Vagina (tissue), 2 donors: ENCODE data around the gene ITGA11. TPM values are rescaled to one million over a fixed set of nuclear protein-coding genes. Genes with fewer than 3 reads are reported as not detected.

ENCODE experiments used
- DNase-seq, 2 donors: peaks; one replicate each; pipeline ENCODE4 v3.0.0-alpha.2; 2017; ENCODE audit errors: extremely low spot score in 2 of 2
- H3K27ac ChIP-seq: fragments of 200-600 bp; sonication (generic); one replicate; pipeline ENCODE4 v1.5.1; 2019
- H3K27me3 ChIP-seq: fragments of 200-600 bp; sonication (generic); one replicate; pipeline ENCODE4 v1.5.1; 2019
- H3K36me3 ChIP-seq, 2 donors: fragments of 200-600 bp; sonication (generic); one replicate each; pipeline ENCODE4 v1.5.1; 2017 to 2019
- H3K4me1 ChIP-seq: fragments of 200-600 bp; sonication (generic); one replicate; pipeline ENCODE4 v1.5.1; 2019
- H3K4me3 ChIP-seq, 2 donors: fragments of 200-600 bp; sonication (generic); 1 replicate in 1 of 2; 2 replicates in 1 of 2; pipeline ENCODE4 v1.5.1; 2016 to 2019
- H3K9me3 ChIP-seq: fragments of 200-600 bp; sonication (generic); one replicate; pipeline ENCODE4 v1.5.1; 2019
- POLR2A ChIP-seq, 2 donors: fragments of 450-650 bp; IDR thresholded peaks; one replicate each; pipeline ENCODE4 v1.6.1; 2017; ENCODE audit warnings: antibody characterized with exemption in 2 of 2, mild to moderate bottlenecking in 2 of 2, moderate library complexity in 2 of 2
- POLR2AphosphoS5 ChIP-seq, 2 donors: sonication (generic); formaldehyde crosslinking; IDR thresholded peaks; one replicate each; pipeline ENCODE4 v1.9.0; 2017; ENCODE audit warnings: antibody characterized with exemption in 2 of 2, mild to moderate bottlenecking in 2 of 2, low read depth in 1 of 2; ENCODE audit not compliant: insufficient read depth in 1 of 2
- intact Hi-C: fragments of 100-400 bp; cut with DNase I; formaldehyde crosslinking; loops from one replicate; pipeline ENCODE4 v1.15.1; 2023
- total RNA-seq: library from RNA; depleted of rRNA; stranded (reverse); fragments of >200 nt; gene quantifications from one replicate; pipeline ENCODE4 v1.2.3, GENCODE V29; 2016
- TF ChIP-seq, protein P1 (sequence below), 3 experiments: fragments of 450-650 bp in 2 of 3; fragments of 200-600 bp in 1 of 3; sonication (generic) in 1 of 3; IDR thresholded peaks; one replicate each; pipeline ENCODE4 v1.5.1; 2017 to 2019; ENCODE audit warnings: antibody characterized with exemption in 3 of 3, mild to moderate bottlenecking in 2 of 3, moderate library complexity in 2 of 3

Gene ITGA11
- total RNA-seq, 1 donor from 2014 or later: 15.5 TPM

DNA sequence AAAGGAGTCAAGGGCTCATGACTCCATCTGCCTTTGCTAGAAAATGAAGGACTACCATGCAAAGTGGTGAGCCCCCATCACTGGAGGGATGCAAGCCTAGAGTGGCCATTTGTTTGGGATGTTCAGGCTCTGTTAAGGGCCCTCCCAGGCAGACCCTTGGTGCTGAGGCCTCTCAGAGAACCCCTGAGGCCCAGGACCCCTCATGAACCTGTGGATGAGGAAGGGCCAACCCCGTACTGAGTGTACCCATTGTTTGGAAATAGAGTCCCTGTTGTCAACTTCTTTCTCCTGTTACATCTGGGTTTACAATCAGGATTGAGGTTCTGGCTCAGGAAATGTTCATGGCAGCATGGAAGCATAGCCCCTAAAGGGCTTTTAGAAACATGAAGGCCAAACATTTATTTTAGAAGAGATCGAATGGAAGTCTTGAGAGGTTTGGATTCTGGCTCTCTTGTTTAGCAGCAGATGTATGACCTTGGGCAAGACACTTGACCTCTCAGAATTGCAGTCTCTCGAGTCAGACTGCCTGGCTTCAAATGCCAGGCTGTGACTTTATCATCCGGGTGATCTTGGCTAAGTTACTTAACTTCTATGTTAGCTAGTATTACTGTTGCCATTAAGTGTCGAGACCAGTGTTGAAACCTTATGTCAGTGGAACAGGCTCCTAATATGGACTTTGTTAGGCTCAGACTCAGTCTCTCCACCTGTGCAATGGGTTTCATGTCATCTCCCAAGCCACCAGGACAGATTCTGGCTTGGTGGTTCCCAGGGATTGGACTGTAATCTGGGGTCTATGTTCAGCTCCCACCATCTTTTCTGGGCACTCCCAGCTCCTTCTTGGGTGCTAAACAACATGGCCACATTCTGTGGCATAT, 12.4 kb downstream of the ITGA11 start:
- Histone ChIP-seq H3K27ac (peak overlapping the region; percentile 85), H3K9me3 (no peaks in the 10 kb centered on the region), H3K4me3 (no peak overlapping the region), H3K4me1 (peaks cover 62% of the 10 kb centered on the region), H3K36me3 (no peaks in the 10 kb centered on the region), H3K27me3 (no peaks in the 10 kb centered on the region)
- DNase-seq: peak in 1 of 2 donors; percentile 77
- TF ChIP-seq POLR2A (IDR thresholded peaks at IDR 0.05) (no peak), POLR2AphosphoS5 (IDR thresholded peaks at IDR 0.05; ENCODE audit: insufficient read depth in 1 of 2, low read depth in 1 of 2) (no peak)
- TF ChIP-seq, protein P1, sequence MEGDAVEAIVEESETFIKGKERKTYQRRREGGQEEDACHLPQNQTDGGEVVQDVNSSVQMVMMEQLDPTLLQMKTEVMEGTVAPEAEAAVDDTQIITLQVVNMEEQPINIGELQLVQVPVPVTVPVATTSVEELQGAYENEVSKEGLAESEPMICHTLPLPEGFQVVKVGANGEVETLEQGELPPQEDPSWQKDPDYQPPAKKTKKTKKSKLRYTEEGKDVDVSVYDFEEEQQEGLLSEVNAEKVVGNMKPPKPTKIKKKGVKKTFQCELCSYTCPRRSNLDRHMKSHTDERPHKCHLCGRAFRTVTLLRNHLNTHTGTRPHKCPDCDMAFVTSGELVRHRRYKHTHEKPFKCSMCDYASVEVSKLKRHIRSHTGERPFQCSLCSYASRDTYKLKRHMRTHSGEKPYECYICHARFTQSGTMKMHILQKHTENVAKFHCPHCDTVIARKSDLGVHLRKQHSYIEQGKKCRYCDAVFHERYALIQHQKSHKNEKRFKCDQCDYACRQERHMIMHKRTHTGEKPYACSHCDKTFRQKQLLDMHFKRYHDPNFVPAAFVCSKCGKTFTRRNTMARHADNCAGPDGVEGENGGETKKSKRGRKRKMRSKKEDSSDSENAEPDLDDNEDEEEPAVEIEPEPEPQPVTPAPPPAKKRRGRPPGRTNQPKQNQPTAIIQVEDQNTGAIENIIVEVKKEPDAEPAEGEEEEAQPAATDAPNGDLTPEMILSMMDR (IDR thresholded peaks at IDR 0.05): no peak
- intact Hi-C loops: no loop called here

DNA sequence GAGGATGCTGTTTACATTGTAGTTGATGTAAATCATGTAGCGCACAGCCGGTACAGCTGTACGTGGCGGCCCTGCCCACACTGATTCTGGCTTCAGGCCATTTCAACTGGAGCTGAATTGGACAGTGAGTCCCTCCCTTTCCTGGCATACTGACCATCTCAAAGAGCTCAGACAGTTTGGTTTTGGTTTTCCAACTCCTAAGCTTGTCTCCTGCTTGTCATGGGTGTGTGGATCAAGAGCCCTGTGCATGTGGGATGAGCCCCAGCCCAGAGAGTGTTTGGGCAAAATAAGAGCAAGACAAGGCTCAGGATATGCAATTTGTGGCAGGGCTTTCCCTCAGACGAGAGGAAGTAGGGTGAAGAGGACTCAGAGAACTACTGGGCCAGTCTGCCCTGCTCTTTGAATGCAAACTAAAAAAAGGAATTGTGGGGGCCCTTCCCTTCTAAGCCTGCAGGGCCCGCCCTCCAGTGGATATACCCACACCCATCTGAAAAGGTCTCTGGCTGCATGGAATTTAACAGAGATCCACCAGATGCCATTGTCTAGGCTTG, 13.3 kb downstream of the ITGA11 start:
- Histone ChIP-seq H3K4me1 (peaks cover 67% of the 10 kb centered on the region), H3K27me3 (no peaks in the 10 kb centered on the region), H3K9me3 (no peaks in the 10 kb centered on the region), H3K36me3 (no peaks in the 10 kb centered on the region), H3K27ac (peak overlapping the region; percentile 85), H3K4me3 (no peak overlapping the region)
- intact Hi-C loops: no loop called here
- peak in 1 of 2 donors; percentile 83 for DNase-seq
- TF ChIP-seq POLR2A (IDR thresholded peaks at IDR 0.05): no peak
- TF ChIP-seq POLR2AphosphoS5 (IDR thresholded peaks at IDR 0.05; ENCODE audit: insufficient read depth in 1 of 2, low read depth in 1 of 2): no peak
- TF ChIP-seq, protein P1 (IDR thresholded peaks at IDR 0.05): no peak

DNA sequence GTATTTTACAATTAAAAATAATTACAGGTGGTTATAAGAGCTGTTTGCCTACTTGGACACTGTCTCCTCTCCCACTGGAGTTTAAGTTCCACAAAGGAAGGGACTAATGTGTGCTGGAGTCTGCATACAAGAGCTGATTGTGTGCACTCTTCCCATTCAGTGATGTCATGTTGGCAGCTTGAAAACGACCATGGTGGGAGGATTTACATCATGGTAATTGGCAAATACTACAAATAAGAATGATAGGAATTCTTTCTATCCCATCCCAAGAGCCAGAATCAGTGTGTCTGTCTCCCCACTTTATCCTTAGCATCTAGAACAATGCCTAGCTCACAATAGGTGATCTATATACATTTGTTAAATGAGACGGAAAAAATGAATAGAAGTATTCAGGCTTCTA, 14.1 kb downstream of the ITGA11 start:
- DNase-seq: peak in 1 of 2 donors; percentile 49
- intact Hi-C loops: no loop called here
- Histone ChIP-seq H3K27me3 (no peaks in the 10 kb centered on the region), H3K9me3 (no peaks in the 10 kb centered on the region), H3K4me1 (peaks cover 67% of the 10 kb centered on the region), H3K27ac (peak overlapping the region; percentile 85), H3K36me3 (no peaks in the 10 kb centered on the region), H3K4me3 (no peak overlapping the region)
- TF ChIP-seq, protein P1 (IDR thresholded peaks at IDR 0.05): no peak
- TF ChIP-seq POLR2AphosphoS5 (IDR thresholded peaks at IDR 0.05; ENCODE audit: insufficient read depth in 1 of 2, low read depth in 1 of 2) (no peak), POLR2A (IDR thresholded peaks at IDR 0.05) (no peak)

DNA sequence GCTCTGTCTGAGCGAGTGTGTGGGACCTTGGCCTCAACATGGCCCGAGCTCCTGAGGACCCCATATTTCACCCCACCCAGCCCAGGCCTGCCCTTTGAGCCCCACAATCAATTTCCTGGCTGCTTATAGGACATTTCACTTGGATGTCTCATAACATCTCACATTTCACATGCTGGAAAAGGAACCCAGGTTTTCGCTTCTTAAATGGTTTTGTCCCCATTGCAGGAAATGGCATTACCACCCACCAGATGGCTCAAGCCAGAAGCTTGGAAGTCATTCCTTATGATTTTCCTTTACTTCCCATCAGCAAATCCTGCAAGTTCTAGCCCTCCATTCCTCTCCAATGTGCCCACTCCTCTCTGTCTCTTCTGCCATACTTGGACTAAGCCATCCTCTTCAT, 14.9 kb downstream of the ITGA11 start:
- intact Hi-C loops: no loop called here
- H3K4me3 ChIP-seq: no peak overlapping the region
- no peaks in the 10 kb centered on the region for H3K9me3 ChIP-seq
- H3K27me3 ChIP-seq: no peaks in the 10 kb centered on the region
- DNase-seq: peak in 1 of 2 donors; percentile 69
- no peaks in the 10 kb centered on the region for H3K36me3 ChIP-seq
- TF ChIP-seq, protein P1 (IDR thresholded peaks at IDR 0.05): no peak
- TF ChIP-seq POLR2A (IDR thresholded peaks at IDR 0.05) (no peak), POLR2AphosphoS5 (IDR thresholded peaks at IDR 0.05; ENCODE audit: insufficient read depth in 1 of 2, low read depth in 1 of 2) (no peak)
- H3K4me1 ChIP-seq: peaks cover 62% of the 10 kb centered on the region
- H3K27ac ChIP-seq: peak overlapping the region; percentile 85

DNA sequence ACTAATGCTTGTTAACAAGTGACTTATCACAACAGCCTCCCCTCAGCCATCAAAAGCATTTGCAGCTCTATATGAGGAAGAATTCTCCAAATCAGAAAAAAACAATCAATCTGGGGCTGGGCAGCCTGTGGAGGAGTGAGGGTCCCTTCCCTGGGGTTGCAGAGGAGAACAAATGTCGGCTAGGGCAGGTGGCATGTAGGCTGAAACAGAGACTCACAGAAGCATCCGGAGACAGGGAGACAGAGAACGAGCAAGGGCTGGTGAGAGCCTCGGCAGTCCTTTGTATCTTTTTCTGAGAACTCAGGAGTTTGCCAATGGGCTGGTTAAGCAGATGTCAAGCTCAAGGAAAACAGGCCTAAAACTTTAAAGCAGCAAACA, 15.8 kb downstream of the ITGA11 start:
- H3K4me3 ChIP-seq: no peak overlapping the region
- peak; percentile 46 to 79 for DNase-seq
- H3K4me1 ChIP-seq: peaks cover 53% of the 10 kb centered on the region
- H3K27me3 ChIP-seq: no peaks in the 10 kb centered on the region
- intact Hi-C loops: no loop called here
- no peaks in the 10 kb centered on the region for H3K9me3 ChIP-seq
- peak overlapping the region; percentile 33 for H3K27ac ChIP-seq
- H3K36me3 ChIP-seq: no peaks in the 10 kb centered on the region
- TF ChIP-seq, protein P1 (IDR thresholded peaks at IDR 0.05): no peak
- TF ChIP-seq POLR2AphosphoS5 (IDR thresholded peaks at IDR 0.05; ENCODE audit: insufficient read depth in 1 of 2, low read depth in 1 of 2): no peak
- TF ChIP-seq POLR2A (IDR thresholded peaks at IDR 0.05): no peak
